Kidney epithelial cell (primary cell): ENCODE data around the gene TOMM20. TPM values are rescaled to one million over a fixed set of nuclear protein-coding genes. Genes with fewer than 3 reads are reported as not detected.
"Not testable (repeated sequence)": the region's sequence is repeated elsewhere in the genome, so short reads cannot be mapped to it uniquely, and the experiment has no call there.

Experiments used
- DNase-seq: peaks from one replicate; pipeline ENCODE4 v3.0.0-alpha.2; 2010; ENCODE audit warnings: low read depth
- H3K27me3 ChIP-seq: 2 replicates; pipeline ENCODE4 v1.6.0; 2011; ENCODE audit warnings: low read length; ENCODE audit not compliant: control insufficient read depth, insufficient read depth
- H3K36me3 ChIP-seq: 2 replicates; pipeline ENCODE4 v1.5.1; 2011; ENCODE audit warnings: low read length; ENCODE audit not compliant: control insufficient read depth, insufficient read depth
- H3K4me3 ChIP-seq: 2 replicates; pipeline ENCODE4 v1.5.1; 2011; ENCODE audit warnings: low read depth, mild to moderate bottlenecking, control low read depth, low read length
- CTCF ChIP-seq: IDR thresholded peaks from 2 replicates; pipeline ENCODE4 v1.5.1; 2011; ENCODE audit warnings: mild to moderate bottlenecking, moderate library complexity, low read length, control low read depth, inconsistent platforms; ENCODE audit not compliant: insufficient read depth, poor library complexity, severe bottlenecking
- total RNA-seq: library from RNA; depleted of rRNA; stranded (reverse); fragments of >200 nt; gene quantifications from 2 replicates; pipeline ENCODE4 v1.2.3, GENCODE V29; 2015

Gene TOMM20
- total RNA-seq, 1 donor from 2014 or later = 139 TPM

DNA sequence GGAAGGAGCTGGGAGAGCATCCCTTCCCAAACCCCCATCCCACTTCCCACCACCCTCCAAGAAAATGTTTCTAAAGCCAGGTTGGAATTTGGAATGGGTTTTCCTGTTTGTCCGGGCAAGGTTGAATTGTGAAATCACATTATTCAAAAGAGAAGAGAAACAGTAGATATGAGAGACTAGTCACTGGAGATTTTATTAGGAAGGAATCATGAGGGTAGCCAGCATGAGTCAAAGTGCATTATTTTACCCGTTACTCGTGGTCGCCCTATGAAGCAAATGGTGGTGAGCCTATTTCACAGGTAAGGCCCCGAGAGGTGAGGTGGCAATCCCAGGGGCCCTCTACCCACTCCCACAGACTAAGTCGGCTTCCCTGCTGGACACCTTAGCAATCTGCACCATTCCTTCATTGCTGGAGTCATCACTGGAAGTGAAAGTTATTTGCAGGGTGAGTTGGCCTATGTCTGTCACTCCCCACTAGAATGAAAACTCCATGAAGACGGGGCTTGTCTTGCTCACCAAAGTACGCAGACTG lies 52.8 kb downstream of the TOMM20 start:
- DNase-seq = no peak
- H3K36me3 ChIP-seq = no peaks in the 10 kb centered on the region
- no peak overlapping the region for H3K4me3 ChIP-seq
- H3K27me3 ChIP-seq = no peaks in the 10 kb centered on the region
- TF ChIP-seq CTCF = peak; percentile 6

GRCh38 chr1:235075048-235075776 lies 53.4 kb downstream of the TOMM20 start:
- no peak for TF ChIP-seq CTCF
- peak; percentile 88 for DNase-seq
- H3K4me3 ChIP-seq = no peak overlapping the region
- H3K27me3 ChIP-seq = no peaks in the 10 kb centered on the region
- no peaks in the 10 kb centered on the region for H3K36me3 ChIP-seq

GRCh38 chr1:235074523-235075047 lies 54.1 kb downstream of the TOMM20 start:
- no peak for TF ChIP-seq CTCF
- Histone ChIP-seq H3K27me3 (no peaks in the 10 kb centered on the region), H3K4me3 (no peak overlapping the region), H3K36me3 (no peaks in the 10 kb centered on the region)
- no peak for DNase-seq

DNA sequence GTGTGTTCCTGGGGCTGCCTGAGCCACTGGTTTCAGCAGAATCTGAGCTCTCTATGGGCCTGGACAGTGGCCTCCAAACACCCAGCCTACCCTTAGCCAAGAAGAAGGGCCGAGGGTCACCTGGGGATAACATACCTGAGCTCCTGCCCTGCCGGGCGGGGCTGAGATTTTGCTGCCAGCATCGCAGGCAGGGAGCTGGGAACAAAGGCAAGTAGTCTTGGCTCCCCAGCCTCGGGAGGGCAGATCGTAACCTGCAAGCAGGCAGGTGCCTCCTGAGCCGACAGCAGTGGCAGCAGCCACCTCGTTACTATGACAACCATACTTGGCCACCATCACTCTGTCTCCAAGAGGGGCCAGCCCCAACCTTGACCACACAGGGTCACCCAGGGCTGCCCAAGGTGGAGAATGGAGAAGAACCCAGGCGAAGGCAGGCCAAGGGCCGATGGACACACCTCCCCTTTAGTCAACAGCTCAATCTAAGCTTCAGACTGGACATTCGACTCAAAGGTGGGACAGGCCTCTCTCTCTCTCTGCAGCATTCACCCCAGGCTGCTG lies 54.6 kb downstream of the TOMM20 start:
- no peaks in the 10 kb centered on the region for H3K27me3 ChIP-seq
- no peak overlapping the region for H3K4me3 ChIP-seq
- no peaks in the 10 kb centered on the region for H3K36me3 ChIP-seq
- TF ChIP-seq CTCF = no peak
- DNase-seq = no peak

- no peaks in the 10 kb centered on the region for H3K27me3 ChIP-seq
- no peak for TF ChIP-seq CTCF
- H3K4me3 ChIP-seq = no peak overlapping the region
- no peak for DNase-seq
- no peaks in the 10 kb centered on the region for H3K36me3 ChIP-seq
Measured at GRCh38 chr1:235073331-235073967, 55.2 kb downstream of the TOMM20 start.

- not testable (repeated sequence) for H3K4me3 ChIP-seq, DNase-seq
Measured at GRCh38 chr1:235072577-235072976, 56.1 kb downstream of the TOMM20 start.

More at GRCh38 chr1:235072577-235072976, 56.1 kb downstream of the TOMM20 start:
- H3K27me3 ChIP-seq, H3K36me3 ChIP-seq: not testable (repeated sequence)
